H9 (cell line): ENCODE data around the gene GJB2. TPM values are rescaled to one million over a fixed set of nuclear protein-coding genes. Genes with fewer than 3 reads are reported as not detected.

ENCODE experiments used
- DNase-seq: peaks from one replicate; pipeline ENCODE4 v3.0.0-alpha.2; 2017
- H2AFZ ChIP-seq: one replicate; pipeline ENCODE4 v1.6.1; 2013; ENCODE audit warnings: mild to moderate bottlenecking, low read length, control low read depth, moderate library complexity
- H2AK5ac ChIP-seq: 2 replicates; pipeline ENCODE4 v1.6.1; 2013; ENCODE audit warnings: low read length, control low read depth, mixed read lengths; ENCODE audit not compliant: insufficient read length
- H2BK120ac ChIP-seq: one replicate; pipeline ENCODE4 v1.6.1; 2013; ENCODE audit warnings: low read depth, mild to moderate bottlenecking, low read length, control low read depth, inconsistent platforms; ENCODE audit not compliant: poor library complexity, severe bottlenecking
- H2BK12ac ChIP-seq: 2 replicates; pipeline ENCODE4 v1.6.1; 2013; ENCODE audit warnings: low read length, control low read depth, mixed read lengths, low read depth; ENCODE audit not compliant: insufficient read length
- H2BK15ac ChIP-seq: 2 replicates; pipeline ENCODE4 v1.6.1; 2013; ENCODE audit warnings: low read depth, low read length, control low read depth
- H2BK20ac ChIP-seq: one replicate; pipeline ENCODE4 v1.6.1; 2013; ENCODE audit warnings: low read depth, mild to moderate bottlenecking, low read length, control low read depth, inconsistent platforms; ENCODE audit not compliant: poor library complexity, severe bottlenecking
- H2BK5ac ChIP-seq: 2 replicates; pipeline ENCODE4 v1.6.1; 2013; ENCODE audit warnings: low read length, control low read depth, mixed read lengths; ENCODE audit not compliant: insufficient read length
- H3K14ac ChIP-seq: 2 replicates; pipeline ENCODE4 v1.6.1; 2013; ENCODE audit warnings: low read length, control low read depth; ENCODE audit not compliant: insufficient read depth
- H3K18ac ChIP-seq: 2 replicates; pipeline ENCODE4 v1.6.1; 2013; ENCODE audit warnings: low read depth, mild to moderate bottlenecking, mixed read lengths, low read length, control low read depth; ENCODE audit not compliant: insufficient read length
- H3K23ac ChIP-seq: 2 replicates; pipeline ENCODE4 v1.6.1; 2013; ENCODE audit warnings: low read length, control low read depth, mixed read lengths, low read depth; ENCODE audit not compliant: insufficient read length
- H3K23me2 ChIP-seq: 2 replicates; pipeline ENCODE4 v1.6.1; 2013; ENCODE audit warnings: low read depth, mild to moderate bottlenecking, mixed read lengths, low read length, control low read depth; ENCODE audit not compliant: insufficient read length, poor library complexity, severe bottlenecking
- H3K27ac ChIP-seq: 2 replicates; pipeline ENCODE4 v1.5.1; 2013; ENCODE audit warnings: low read length, control low read depth, mixed read lengths, low read depth; ENCODE audit not compliant: insufficient read length
- H3K27me3 ChIP-seq: 2 replicates; pipeline ENCODE4 v1.6.1; 2013; ENCODE audit warnings: low read length, control low read depth, inconsistent platforms; ENCODE audit not compliant: insufficient read depth
- H3K4ac ChIP-seq: 2 replicates; pipeline ENCODE4 v1.6.1; 2013; ENCODE audit warnings: low read depth, mild to moderate bottlenecking, control low read depth, inconsistent platforms, low read length, moderate library complexity
- H3K4me1 ChIP-seq: 2 replicates; pipeline ENCODE4 v1.6.1; 2013; ENCODE audit warnings: low read length, control low read depth, inconsistent platforms; ENCODE audit not compliant: insufficient read depth
- H3K4me2 ChIP-seq: 2 replicates; pipeline ENCODE4 v1.6.1; 2013; ENCODE audit warnings: low read length, control low read depth, mixed read lengths; ENCODE audit not compliant: insufficient read length, insufficient read depth
- H3K56ac ChIP-seq: 2 replicates; pipeline ENCODE4 v1.6.1; 2013; ENCODE audit warnings: low read depth, mild to moderate bottlenecking, mixed read lengths, low read length, control low read depth; ENCODE audit not compliant: insufficient read length
- H3K79me1 ChIP-seq: 2 replicates; pipeline ENCODE4 v1.6.1; 2013; ENCODE audit warnings: low read depth, mild to moderate bottlenecking, moderate library complexity, low read length, control low read depth, inconsistent platforms; ENCODE audit not compliant: insufficient read depth, poor library complexity, severe bottlenecking
- H3K79me2 ChIP-seq: 2 replicates; pipeline ENCODE4 v1.6.1; 2013; ENCODE audit warnings: low read length, control low read depth, inconsistent platforms; ENCODE audit not compliant: insufficient read depth
- H3K9ac ChIP-seq: 2 replicates; pipeline ENCODE4 v1.6.1; 2013; ENCODE audit warnings: low read length, control low read depth, mixed read lengths; ENCODE audit not compliant: insufficient read length; ENCODE audit errors: extremely low read depth
- H3K9me3 ChIP-seq: one replicate; pipeline ENCODE4 v1.6.1; 2013; ENCODE audit warnings: low read depth, low read length, inconsistent platforms; ENCODE audit not compliant: control insufficient read depth
- H3T11ph ChIP-seq: one replicate; pipeline ENCODE4 v1.6.1; 2013; ENCODE audit warnings: mild to moderate bottlenecking, low read length, control low read depth, inconsistent platforms
- H4K20me1 ChIP-seq: one replicate; pipeline ENCODE4 v1.6.1; 2013; ENCODE audit not compliant: control insufficient read depth, insufficient read length, insufficient read depth
- H4K5ac ChIP-seq: 2 replicates; pipeline ENCODE4 v1.6.1; 2013; ENCODE audit warnings: low read depth, mild to moderate bottlenecking, mixed read lengths, low read length, control low read depth; ENCODE audit not compliant: insufficient read length
- H4K8ac ChIP-seq: replicated peaks from 2 replicates; pipeline ENCODE4 v1.6.1; 2013; ENCODE audit warnings: low read length, control low read depth, mixed read lengths, low read depth; ENCODE audit not compliant: insufficient read length
- H4K91ac ChIP-seq: 2 replicates; pipeline ENCODE4 v1.6.1; 2013; ENCODE audit warnings: low read depth, mild to moderate bottlenecking, moderate library complexity, mixed read lengths, low read length, control low read depth; ENCODE audit not compliant: insufficient read length
- H3K27ac Mint-ChIP-seq, 3 experiments: 2 replicates in 2 of 3; 3 replicates in 1 of 3; pipeline ENCODE4 v1.8.0; 2020 to 2021; ENCODE audit warnings: mixed read lengths in 3 of 3, mild to moderate bottlenecking in 1 of 3, moderate library complexity in 1 of 3
- H3K27me3 Mint-ChIP-seq: 2 replicates; pipeline ENCODE4 v1.8.0; 2021; ENCODE audit warnings: low read depth, mild to moderate bottlenecking, moderate library complexity, mixed read lengths
- H3K36me3 Mint-ChIP-seq, 3 experiments: 2 replicates in 2 of 3; 3 replicates in 1 of 3; pipeline ENCODE4 v1.8.0; 2020 to 2021; ENCODE audit warnings: low read depth in 3 of 3, mixed read lengths in 3 of 3; ENCODE audit not compliant: insufficient read depth in 1 of 3
- H3K4me1 Mint-ChIP-seq, 2 experiments: 2 replicates each; pipeline ENCODE4 v1.8.0; 2020; ENCODE audit warnings: mixed read lengths in 2 of 2
- H3K4me3 Mint-ChIP-seq, 2 experiments: 2 replicates in 1 of 2; 3 replicates in 1 of 2; pipeline ENCODE4 v1.8.0; 2020 to 2021; ENCODE audit warnings: mild to moderate bottlenecking in 2 of 2, mixed read lengths in 2 of 2, moderate library complexity in 1 of 2
- H3K9me3 Mint-ChIP-seq, 2 experiments: 2 replicates in 1 of 2; 3 replicates in 1 of 2; pipeline ENCODE4 v1.8.0; 2020; ENCODE audit warnings: mild to moderate bottlenecking in 2 of 2, mixed read lengths in 2 of 2, moderate library complexity in 1 of 2
- WGBS: extraction: QIAGEN DNeasy Blood & Tissue Kit; methylation state at CpG from one replicate; pipeline ENCODE4 v1.1.7; 2013; ENCODE audit warnings: missing lambda C conversion rate, low lambda C conversion rate, mixed read lengths; ENCODE audit not compliant: insufficient read length; ENCODE audit errors: extremely low coverage; 5-methylcytosine and 5-hydroxymethylcytosine counted together
- total RNA-seq: library from RNA; stranded (reverse); gene quantifications from 2 replicates; pipeline ENCODE4 v1.2.1, GENCODE V29; 2021
- TF ChIP-seq, protein P1 (sequence below): fragments of 200-600 bp; sonication (generic); conservative IDR thresholded peaks from 3 replicates; pipeline ENCODE4 v1.8.0; 2021; ENCODE audit warnings: antibody characterized with exemption, mild to moderate bottlenecking

Gene GJB2
- total RNA-seq, 1 experiment from 2014 or later = 0.28 TPM

- Histone ChIP-seq H3K9ac (no peak overlapping the region), H3K4ac (no peak overlapping the region), H2BK15ac (no peak overlapping the region), H2BK5ac (no peak overlapping the region), H3T11ph (no peak overlapping the region), H4K91ac (no peak overlapping the region), H4K8ac (no peak overlapping the region), H3K27ac (no peak overlapping the region), H3K18ac (no peak overlapping the region), H3K79me2 (no peaks in the 10 kb centered on the region), H4K5ac (no peak overlapping the region), H2BK12ac (no peak overlapping the region), H3K79me1 (no peaks in the 10 kb centered on the region), H3K4me2 (no peak overlapping the region), H3K27me3 (no peaks in the 10 kb centered on the region), H3K23ac (no peak overlapping the region), H3K14ac (no peak overlapping the region), H2BK120ac (no peak overlapping the region), H3K56ac (no peak overlapping the region), H2AFZ (no peak overlapping the region), H4K20me1 (no peaks in the 10 kb centered on the region), H2BK20ac (no peak overlapping the region), H3K23me2 (no peaks in the 10 kb centered on the region), H3K4me1 (no peaks in the 10 kb centered on the region), H2AK5ac (no peak overlapping the region), H3K9me3 (no peaks in the 10 kb centered on the region)
- Mint-ChIP-seq H3K27me3 (peaks cover 19% of the 10 kb centered on the region), H3K4me3 (no peak overlapping the region), H3K4me1 (peaks cover 6 to 9% of the 10 kb centered on the region in 2 experiments), H3K9me3 (no peaks in the 10 kb centered on the region; a peak in 1 of 5 replicates), H3K27ac (no peak overlapping the region), H3K36me3 (no peaks in the 10 kb centered on the region)
- TF ChIP-seq, protein P1, sequence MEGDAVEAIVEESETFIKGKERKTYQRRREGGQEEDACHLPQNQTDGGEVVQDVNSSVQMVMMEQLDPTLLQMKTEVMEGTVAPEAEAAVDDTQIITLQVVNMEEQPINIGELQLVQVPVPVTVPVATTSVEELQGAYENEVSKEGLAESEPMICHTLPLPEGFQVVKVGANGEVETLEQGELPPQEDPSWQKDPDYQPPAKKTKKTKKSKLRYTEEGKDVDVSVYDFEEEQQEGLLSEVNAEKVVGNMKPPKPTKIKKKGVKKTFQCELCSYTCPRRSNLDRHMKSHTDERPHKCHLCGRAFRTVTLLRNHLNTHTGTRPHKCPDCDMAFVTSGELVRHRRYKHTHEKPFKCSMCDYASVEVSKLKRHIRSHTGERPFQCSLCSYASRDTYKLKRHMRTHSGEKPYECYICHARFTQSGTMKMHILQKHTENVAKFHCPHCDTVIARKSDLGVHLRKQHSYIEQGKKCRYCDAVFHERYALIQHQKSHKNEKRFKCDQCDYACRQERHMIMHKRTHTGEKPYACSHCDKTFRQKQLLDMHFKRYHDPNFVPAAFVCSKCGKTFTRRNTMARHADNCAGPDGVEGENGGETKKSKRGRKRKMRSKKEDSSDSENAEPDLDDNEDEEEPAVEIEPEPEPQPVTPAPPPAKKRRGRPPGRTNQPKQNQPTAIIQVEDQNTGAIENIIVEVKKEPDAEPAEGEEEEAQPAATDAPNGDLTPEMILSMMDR = no peak
- no peak for DNase-seq
- no CpG with 5 or more reads among the region's 3 CpGs for WGBS
Measured at GRCh38 chr13:20175406-20175794, 17.3 kb downstream of the GJB2 start.
